SK-N-MC (cell line): ENCODE data around the gene RNPS1.

Experiments
- EZH2 ChIP-seq: fragments of 200-600 bp; sonication (generic); IDR thresholded peaks from one replicate; pipeline ENCODE4 v1.6.1; 2017; ENCODE audit warnings: antibody characterized with exemption
- POLR2AphosphoS5 ChIP-seq: IDR thresholded peaks from 2 replicates; pipeline ENCODE4 v1.6.1; 2012; ENCODE audit warnings: mild to moderate bottlenecking, low read depth, low read length, borderline replicate concordance

DNA sequence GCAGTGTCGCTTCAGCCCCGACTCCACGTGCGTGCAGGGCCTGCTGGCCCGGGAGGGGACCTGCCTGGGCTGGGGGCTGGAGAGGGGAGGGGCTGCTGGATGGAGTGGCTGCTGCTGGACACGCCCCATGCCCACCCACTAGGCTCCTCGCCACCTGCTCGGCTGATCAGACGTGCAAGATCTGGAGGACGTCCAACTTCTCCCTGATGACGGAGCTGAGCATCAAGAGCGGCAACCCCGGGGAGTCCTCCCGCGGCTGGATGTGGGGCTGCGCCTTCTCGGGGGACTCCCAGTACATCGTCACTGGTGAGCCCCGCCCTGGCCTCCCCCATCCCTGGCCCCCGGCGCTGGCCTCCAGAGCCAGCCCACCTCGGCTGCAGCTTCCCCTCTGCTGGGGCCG lies 59.6 kb downstream of the RNPS1 start:
- TF ChIP-seq EZH2 = no peak
- TF ChIP-seq POLR2AphosphoS5 = no peak
